ENCODE data around the gene SLC9A8.

DNA sequence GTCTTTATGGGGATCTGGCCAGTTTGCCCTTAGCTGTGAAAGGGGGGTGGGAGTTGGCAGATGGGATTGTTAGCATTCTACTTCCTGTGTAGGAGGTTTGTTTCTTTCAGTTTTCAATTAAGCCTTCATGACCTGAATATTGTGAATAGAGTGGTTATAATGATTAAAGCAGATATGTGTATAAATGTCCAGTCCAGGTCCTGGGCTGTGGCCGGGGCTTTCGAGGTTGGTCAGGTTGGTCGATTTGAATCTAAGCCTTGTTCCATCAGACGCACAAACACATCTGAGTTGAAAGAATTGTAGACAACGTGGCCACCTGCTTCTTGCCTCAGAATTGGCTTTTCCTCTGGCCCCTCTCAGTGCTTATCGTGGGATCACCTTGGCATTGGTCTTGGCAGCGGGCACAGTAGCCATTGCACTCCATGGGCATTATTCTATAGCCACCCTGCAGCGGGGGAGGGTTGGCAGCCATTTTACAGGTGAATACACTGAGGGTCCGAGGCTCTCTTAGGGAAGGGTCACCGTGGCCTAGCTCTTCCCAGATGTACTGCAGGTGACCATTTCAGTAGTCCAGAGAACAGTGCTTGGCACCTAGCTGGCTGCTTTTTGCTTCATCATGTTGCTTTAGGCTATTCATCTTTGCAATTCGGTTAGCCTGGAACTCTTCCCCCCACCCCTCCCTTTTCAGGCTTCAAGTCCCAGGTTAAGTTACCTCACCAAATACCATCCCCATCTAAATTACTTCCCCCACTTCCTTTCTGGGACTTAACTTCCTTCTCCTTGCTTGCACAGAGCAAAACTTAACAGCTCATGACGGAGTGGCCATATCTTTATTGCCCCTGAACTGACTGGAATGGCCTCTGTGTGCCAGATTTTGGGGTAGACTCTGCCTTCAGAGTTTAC lies 124.7 kb downstream of the SLC9A8 start:
- TF ChIP-seq, protein P1, sequence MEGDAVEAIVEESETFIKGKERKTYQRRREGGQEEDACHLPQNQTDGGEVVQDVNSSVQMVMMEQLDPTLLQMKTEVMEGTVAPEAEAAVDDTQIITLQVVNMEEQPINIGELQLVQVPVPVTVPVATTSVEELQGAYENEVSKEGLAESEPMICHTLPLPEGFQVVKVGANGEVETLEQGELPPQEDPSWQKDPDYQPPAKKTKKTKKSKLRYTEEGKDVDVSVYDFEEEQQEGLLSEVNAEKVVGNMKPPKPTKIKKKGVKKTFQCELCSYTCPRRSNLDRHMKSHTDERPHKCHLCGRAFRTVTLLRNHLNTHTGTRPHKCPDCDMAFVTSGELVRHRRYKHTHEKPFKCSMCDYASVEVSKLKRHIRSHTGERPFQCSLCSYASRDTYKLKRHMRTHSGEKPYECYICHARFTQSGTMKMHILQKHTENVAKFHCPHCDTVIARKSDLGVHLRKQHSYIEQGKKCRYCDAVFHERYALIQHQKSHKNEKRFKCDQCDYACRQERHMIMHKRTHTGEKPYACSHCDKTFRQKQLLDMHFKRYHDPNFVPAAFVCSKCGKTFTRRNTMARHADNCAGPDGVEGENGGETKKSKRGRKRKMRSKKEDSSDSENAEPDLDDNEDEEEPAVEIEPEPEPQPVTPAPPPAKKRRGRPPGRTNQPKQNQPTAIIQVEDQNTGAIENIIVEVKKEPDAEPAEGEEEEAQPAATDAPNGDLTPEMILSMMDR (IDR thresholded peaks at IDR 0.05 in 4 of 5, conservative IDR thresholded peaks at IDR 0.05 in 1 of 5) = no peak
- no peak for TF ChIP-seq POLR2A (IDR thresholded peaks at IDR 0.05)

All from gastrocnemius medialis (tissue), 4 donors.